ENCODE results near the gene ADRA1B. TPM values are rescaled to one million over a fixed set of nuclear protein-coding genes. Genes with fewer than 3 reads are reported as not detected.

The ADRA1B gene
- total and polyA plus RNA-seq, 7 experiments from 2014 or later, result 0.10 TPM; not detected in 6

GRCh38 chr5:159890141-159890540 is 26.1 kb upstream of the ADRA1B start:
- CTCF ChIA-PET, result no interaction called here
- Histone ChIP-seq H3K36me3 (ENCODE audit: control insufficient read depth in 2 of 3, insufficient read depth in 3 of 3, low read length in 3 of 3) (no peaks in the 10 kb centered on the region), H3K27ac (ENCODE audit: low read depth, low read length) (no peak overlapping the region), H3K4me1 (ENCODE audit: control insufficient read depth in 2 of 2, insufficient read depth in 2 of 2, low read length in 2 of 2) (no peaks in the 10 kb centered on the region), H3K9me3 (ENCODE audit: control insufficient read depth in 2 of 3, low read length in 3 of 3) (no peaks in the 10 kb centered on the region), H3K27me3 (ENCODE audit: control insufficient read depth in 2 of 2, insufficient read depth in 2 of 2, low read length in 2 of 2) (no peaks in the 10 kb centered on the region), H3K4me3 (ENCODE audit: low read length) (no peak overlapping the region)
- ATAC-seq (no peak), DNase-seq (no peak)
- Mint-ChIP-seq H3K27ac (no peak overlapping the region), H3K4me3 (no peak overlapping the region), H3K9me3 (peaks cover 0 to 3% (median 0%) of the 10 kb centered on the region in 11 donors), H3K36me3 (no peaks in the 10 kb centered on the region), H3K4me1 (no peaks in the 10 kb centered on the region), H3K27me3 (peaks cover 2 to 25% (median 10%) of the 10 kb centered on the region in 5 donors)
- intact Hi-C loops (cut with micrococcal nuclease), result no loop called here
- POLR2A ChIA-PET, result no interaction called here

- Histone ChIP-seq H3K36me3 (ENCODE audit: control insufficient read depth in 2 of 3, insufficient read depth in 3 of 3, low read length in 3 of 3) (no peaks in the 10 kb centered on the region), H3K27ac (ENCODE audit: low read depth, low read length) (no peak overlapping the region), H3K4me1 (ENCODE audit: control insufficient read depth in 2 of 2, insufficient read depth in 2 of 2, low read length in 2 of 2) (no peaks in the 10 kb centered on the region), H3K9me3 (ENCODE audit: control insufficient read depth in 2 of 3, low read length in 3 of 3) (no peaks in the 10 kb centered on the region), H3K27me3 (ENCODE audit: control insufficient read depth in 2 of 2, insufficient read depth in 2 of 2, low read length in 2 of 2) (no peaks in the 10 kb centered on the region), H3K4me3 (ENCODE audit: low read length) (no peak overlapping the region)
- Mint-ChIP-seq H3K4me3 (no peak overlapping the region), H3K36me3 (no peaks in the 10 kb centered on the region), H3K4me1 (no peaks in the 10 kb centered on the region), H3K27me3 (peaks cover 0 to 35% (median 13%) of the 10 kb centered on the region in 5 donors), H3K9me3 (peaks cover 0 to 3% (median 0%) of the 10 kb centered on the region in 11 donors), H3K27ac (no peak overlapping the region)
- POLR2A ChIA-PET, result no interaction called here
- intact Hi-C loops (cut with micrococcal nuclease), result no loop called here
- ATAC-seq (no peak), DNase-seq (no peak)
- CTCF ChIA-PET, result no interaction called here
These were observed 24.9 kb upstream of the ADRA1B start for GRCh38 chr5:159891371-159891770.

- no peak for DNase-seq
- Mint-ChIP-seq H3K27me3 (peaks cover 0 to 29% (median 13%) of the 10 kb centered on the region in 5 donors), H3K27ac (no peak overlapping the region), H3K4me3 (no peak overlapping the region), H3K9me3 (peaks cover 0 to 2% (median 0%) of the 10 kb centered on the region in 11 donors), H3K4me1 (no peaks in the 10 kb centered on the region), H3K36me3 (no peaks in the 10 kb centered on the region)
- no peaks in the 10 kb centered on the region for H3K36me3 ChIP-seq (ENCODE audit: control insufficient read depth in 2 of 3, insufficient read depth in 3 of 3, low read length in 3 of 3)
- H3K27me3 ChIP-seq (ENCODE audit: control insufficient read depth in 2 of 2, insufficient read depth in 2 of 2, low read length in 2 of 2), result no peaks in the 10 kb centered on the region
- H3K27ac ChIP-seq (ENCODE audit: low read depth, low read length), result no peak overlapping the region
- H3K9me3 ChIP-seq (ENCODE audit: control insufficient read depth in 2 of 3, low read length in 3 of 3), result no peaks in the 10 kb centered on the region
- intact Hi-C loops (cut with micrococcal nuclease), result no loop called here
- no peaks in the 10 kb centered on the region for H3K4me1 ChIP-seq (ENCODE audit: control insufficient read depth in 2 of 2, insufficient read depth in 2 of 2, low read length in 2 of 2)
- CTCF ChIA-PET, result interaction anchor here (0.5 kb wide), 1 partner anchor 248 kb away, joined by 3 read pairs; no protein-coding TSS in a partner anchor
- no peak overlapping the region for H3K4me3 ChIP-seq (ENCODE audit: low read length)
- ATAC-seq, result no peak
- POLR2A ChIA-PET, result no interaction called here
These were observed 23.1 kb upstream of the ADRA1B start for GRCh38 chr5:159893040-159893695.

GRCh38 chr5:159894149-159894720 is 22.0 kb upstream of the ADRA1B start:
- POLR2A ChIA-PET, result no interaction called here
- H3K27me3 Mint-ChIP-seq, result peaks cover 0 to 38% (median 18%) of the 10 kb centered on the region in 5 donors
- intact Hi-C loops (cut with micrococcal nuclease), result no loop called here

GRCh38 chr5:159897786-159898393 is 18.4 kb upstream of the ADRA1B start:
- no peak overlapping the region for H3K27ac ChIP-seq (ENCODE audit: low read depth, low read length)
- H3K27me3 ChIP-seq (ENCODE audit: control insufficient read depth in 2 of 2, insufficient read depth in 2 of 2, low read length in 2 of 2), result no peaks in the 10 kb centered on the region
- H3K4me3 Mint-ChIP-seq, result no peak overlapping the region
- no peak overlapping the region for H3K4me3 ChIP-seq (ENCODE audit: low read length)
- H3K36me3 ChIP-seq (ENCODE audit: control insufficient read depth in 2 of 3, insufficient read depth in 3 of 3, low read length in 3 of 3), result no peaks in the 10 kb centered on the region
- peaks cover 0 to 43% (median 23%) of the 10 kb centered on the region in 5 donors for H3K27me3 Mint-ChIP-seq
- CTCF ChIA-PET, result no interaction called here
- peaks cover 0 to 3% (median 0%) of the 10 kb centered on the region in 7 donors for H3K4me1 Mint-ChIP-seq
- no peaks in the 10 kb centered on the region for H3K9me3 ChIP-seq (ENCODE audit: control insufficient read depth in 2 of 3, low read length in 3 of 3)
- H3K27ac Mint-ChIP-seq, result no peak overlapping the region
- H3K4me1 ChIP-seq (ENCODE audit: control insufficient read depth in 2 of 2, insufficient read depth in 2 of 2, low read length in 2 of 2), result no peaks in the 10 kb centered on the region
- POLR2A ChIA-PET, result no interaction called here
- ATAC-seq, result no peak
- intact Hi-C loops (cut with micrococcal nuclease), result no loop called here
- no peaks in the 10 kb centered on the region for H3K9me3 Mint-ChIP-seq
- DNase-seq, result no peak
- no peaks in the 10 kb centered on the region for H3K36me3 Mint-ChIP-seq

More at GRCh38 chr5:159894149-159894720, 22.0 kb upstream of the ADRA1B start:
- no peaks in the 10 kb centered on the region for H3K9me3 Mint-ChIP-seq
- Histone ChIP-seq H3K36me3 (ENCODE audit: control insufficient read depth in 2 of 3, insufficient read depth in 3 of 3, low read length in 3 of 3) (no peaks in the 10 kb centered on the region), H3K27me3 (ENCODE audit: control insufficient read depth in 2 of 2, insufficient read depth in 2 of 2, low read length in 2 of 2) (no peaks in the 10 kb centered on the region), H3K27ac (ENCODE audit: low read depth, low read length) (no peak overlapping the region), H3K4me3 (ENCODE audit: low read length) (no peak overlapping the region), H3K9me3 (ENCODE audit: control insufficient read depth in 2 of 3, low read length in 3 of 3) (no peaks in the 10 kb centered on the region), H3K4me1 (ENCODE audit: control insufficient read depth in 2 of 2, insufficient read depth in 2 of 2, low read length in 2 of 2) (no peaks in the 10 kb centered on the region)
- no peak overlapping the region for H3K4me3 Mint-ChIP-seq
- ATAC-seq, result no peak
- CTCF ChIA-PET, result no interaction called here
- no peak for DNase-seq
- no peaks in the 10 kb centered on the region for H3K36me3 Mint-ChIP-seq
- no peak overlapping the region for H3K27ac Mint-ChIP-seq
- H3K4me1 Mint-ChIP-seq, result peaks cover 0 to 2% (median 0%) of the 10 kb centered on the region in 7 donors

- Mint-ChIP-seq H3K36me3 (no peaks in the 10 kb centered on the region), H3K9me3 (no peaks in the 10 kb centered on the region), H3K27me3 (peaks cover 0 to 43% (median 28%) of the 10 kb centered on the region in 5 donors), H3K27ac (no peak overlapping the region), H3K4me3 (no peak overlapping the region), H3K4me1 (peaks cover 0 to 3% (median 0%) of the 10 kb centered on the region in 7 donors)
- Histone ChIP-seq H3K27me3 (ENCODE audit: control insufficient read depth in 2 of 2, insufficient read depth in 2 of 2, low read length in 2 of 2) (no peaks in the 10 kb centered on the region), H3K27ac (ENCODE audit: low read depth, low read length) (no peak overlapping the region), H3K4me3 (ENCODE audit: low read length) (no peak overlapping the region), H3K4me1 (ENCODE audit: control insufficient read depth in 2 of 2, insufficient read depth in 2 of 2, low read length in 2 of 2) (no peaks in the 10 kb centered on the region), H3K36me3 (ENCODE audit: control insufficient read depth in 2 of 3, insufficient read depth in 3 of 3, low read length in 3 of 3) (no peaks in the 10 kb centered on the region), H3K9me3 (ENCODE audit: control insufficient read depth in 2 of 3, low read length in 3 of 3) (no peaks in the 10 kb centered on the region)
- POLR2A ChIA-PET, result no interaction called here
- CTCF ChIA-PET, result interaction anchor here (0.7 kb wide), 1 partner anchor 78 kb away, joined by 4 read pairs; no protein-coding TSS in a partner anchor
- intact Hi-C loops (cut with micrococcal nuclease), result no loop called here
- no peak for DNase-seq
- ATAC-seq, result no peak
These were observed 16.9 kb upstream of the ADRA1B start for GRCh38 chr5:159899067-159900049.

All from naive thymus-derived CD4-positive, alpha-beta T cell (primary cell).